ENCODE data around the gene REL. TPM values are rescaled to one million over a fixed set of nuclear protein-coding genes. Genes with fewer than 3 reads are reported as not detected.

The REL gene
- total RNA-seq, 6 experiments from 2014 or later = 3.5 to 7.5 (median 5.0) TPM

GRCh38 chr2:60948926-60949579 lies 67.7 kb downstream of the REL start:
- no peaks in the 10 kb centered on the region for H3K27me3 ChIP-seq
- ATAC-seq = no peak
- intact Hi-C loops (cut with DNase I) = no loop called here

GRCh38 chr2:60954139-60954538 lies 72.8 kb downstream of the REL start:
- 46% methylated on average over 2 of the region's 2 CpGs for WGBS (ENCODE audit: insufficient coverage, low coverage, low lambda C conversion rate, missing lambda C conversion rate)
- TF ChIP-seq CTCF (IDR thresholded peaks at IDR 0.05) (no peak), POLR2A (IDR thresholded peaks at IDR 0.05) (no peak)
- H3K36me3 ChIP-seq = peaks cover 0 to 21% (median 3%) of the 10 kb centered on the region in 4 donors
- no peaks in the 10 kb centered on the region for H3K9me3 ChIP-seq
- intact Hi-C loops (cut with DNase I) = no loop called here
- no peak overlapping the region for H3K27ac ChIP-seq
- H3K27me3 ChIP-seq = no peaks in the 10 kb centered on the region
- no peak overlapping the region for H3K4me3 ChIP-seq
- ATAC-seq (no peak), DNase-seq (no peak)
- H3K4me1 ChIP-seq = no peaks in the 10 kb centered on the region

More at GRCh38 chr2:60948926-60949579, 67.7 kb downstream of the REL start:
- no peaks in the 10 kb centered on the region for H3K9me3 ChIP-seq
- DNase-seq = no peak
- no peak overlapping the region for H3K4me3 ChIP-seq
- TF ChIP-seq CTCF (IDR thresholded peaks at IDR 0.05) (no peak), POLR2A (IDR thresholded peaks at IDR 0.05) (no peak)
- no peaks in the 10 kb centered on the region for H3K4me1 ChIP-seq
- H3K36me3 ChIP-seq = peaks cover 0 to 18% (median under 1%) of the 10 kb centered on the region in 4 donors
- H3K27ac ChIP-seq = no peak overlapping the region
- 84% methylated on average over 6 of the region's 6 CpGs for WGBS (ENCODE audit: insufficient coverage, low coverage, low lambda C conversion rate, missing lambda C conversion rate)

GRCh38 chr2:60957224-60957623 lies 75.8 kb downstream of the REL start:
- Histone ChIP-seq H3K4me1 (no peaks in the 10 kb centered on the region), H3K27ac (no peak overlapping the region), H3K9me3 (no peaks in the 10 kb centered on the region), H3K27me3 (no peaks in the 10 kb centered on the region), H3K36me3 (peaks cover 0 to 29% (median 3%) of the 10 kb centered on the region in 4 donors), H3K4me3 (no peak overlapping the region)
- intact Hi-C loops (cut with DNase I) = no loop called here
- 20% methylated on average over 1 of the region's 8 CpGs for WGBS (ENCODE audit: insufficient coverage, low coverage, low lambda C conversion rate, missing lambda C conversion rate)
- ATAC-seq = no peak
- DNase-seq = no peak
- no peak for TF ChIP-seq CTCF (IDR thresholded peaks at IDR 0.05)
- no peak for TF ChIP-seq POLR2A (IDR thresholded peaks at IDR 0.05)

- H3K27ac ChIP-seq = no peak overlapping the region
- H3K36me3 ChIP-seq = peaks cover 0 to 28% (median 3%) of the 10 kb centered on the region in 4 donors
- no peaks in the 10 kb centered on the region for H3K27me3 ChIP-seq
- DNase-seq (no peak), ATAC-seq (peak in 3 of 4 donors; percentile 23 to 49 (median 49))
- no peaks in the 10 kb centered on the region for H3K9me3 ChIP-seq
- intact Hi-C loops (cut with DNase I) = no loop called here
- no peaks in the 10 kb centered on the region for H3K4me1 ChIP-seq
- no CpG with 5 or more reads among the region's 5 CpGs for WGBS (ENCODE audit: insufficient coverage, low coverage, low lambda C conversion rate, missing lambda C conversion rate)
- TF ChIP-seq CTCF (IDR thresholded peaks at IDR 0.05) (no peak), POLR2A (IDR thresholded peaks at IDR 0.05) (no peak)
- H3K4me3 ChIP-seq = no peak overlapping the region
These were observed 76.3 kb downstream of the REL start for GRCh38 chr2:60957643-60958042.
